Spleen (tissue), 11 donors: Measurements from ENCODE around the gene PBOV1. TPM values are rescaled to one million over a fixed set of nuclear protein-coding genes. Genes with fewer than 3 reads are reported as not detected.

Experiments used
- DNase-seq: peaks from one replicate; pipeline ENCODE4 v3.0.0-alpha.2; 2020
- H3K27ac ChIP-seq, 8 donors: fragments of 200-600 bp; sonication (generic) in 7 of 8; 1 replicate in 4 of 8; 2 replicates in 4 of 8; pipeline versions ENCODE4 v1.5.0 to v1.8.0; 2016 to 2021; ENCODE audit warnings: inconsistent platforms in 4 of 8, mild to moderate bottlenecking in 4 of 8, moderate library complexity in 1 of 8
- H3K27me3 ChIP-seq, 7 donors: fragments of 200-600 bp; sonication (generic) in 6 of 7; replicated peaks in 1 of 7; 1 replicate in 4 of 7; 2 replicates in 3 of 7; pipeline versions ENCODE4 v1.5.0 to v1.8.0; 2016 to 2021; ENCODE audit warnings: inconsistent platforms in 3 of 7, mild to moderate bottlenecking in 1 of 7
- H3K36me3 ChIP-seq, 6 donors: fragments of 200-600 bp; sonication (generic) in 5 of 6; 1 replicate in 4 of 6; 2 replicates in 2 of 6; pipeline versions ENCODE4 v1.5.0 to v1.8.0; 2016 to 2021; ENCODE audit warnings: inconsistent platforms in 2 of 6
- H3K4me1 ChIP-seq, 6 donors: fragments of 200-600 bp; sonication (generic) in 5 of 6; 1 replicate in 3 of 6; 2 replicates in 3 of 6; pipeline versions ENCODE4 v1.5.0 to v1.8.0; 2016 to 2021; ENCODE audit warnings: inconsistent platforms in 3 of 6
- H3K4me3 ChIP-seq, 8 donors: fragments of 200-600 bp; sonication (generic) in 7 of 8; 1 replicate in 4 of 8; 2 replicates in 4 of 8; pipeline versions ENCODE4 v1.5.0 to v1.8.0; 2016 to 2021; ENCODE audit warnings: inconsistent platforms in 4 of 8, mild to moderate bottlenecking in 4 of 8, moderate library complexity in 2 of 8
- H3K9me3 ChIP-seq, 8 donors: fragments of 200-600 bp; sonication (generic) in 7 of 8; 1 replicate in 4 of 8; 2 replicates in 4 of 8; pipeline versions ENCODE4 v1.5.0 to v1.8.0; 2016 to 2021; ENCODE audit warnings: inconsistent platforms in 4 of 8
- CTCF ChIP-seq, 11 experiments: fragments of 200-600 bp in 7 of 11; fragments of 450-650 bp in 4 of 11; sonication (generic) in 4 of 11; IDR thresholded peaks in 8 of 11; conservative IDR thresholded peaks in 3 of 11; 1 replicate in 7 of 11; 2 replicates in 4 of 11; pipeline versions ENCODE4 v1.4.0 to v1.8.0; 2016 to 2021; ENCODE audit warnings: antibody characterized with exemption in 11 of 11, inconsistent platforms in 4 of 11, mild to moderate bottlenecking in 1 of 11
- POLR2A ChIP-seq, 3 donors: fragments of 450-650 bp; IDR thresholded peaks; one replicate each; pipeline ENCODE4 v1.5.1; 2017; ENCODE audit warnings: antibody characterized with exemption in 3 of 3, mild to moderate bottlenecking in 1 of 3
- POLR2AphosphoS5 ChIP-seq, 3 donors: sonication (generic); formaldehyde crosslinking; IDR thresholded peaks; one replicate each; pipeline ENCODE4 v1.5.1; 2017; ENCODE audit warnings: antibody characterized with exemption in 3 of 3
- WGBS, 5 donors: extraction: QIAGEN DNeasy Blood & Tissue Kit in 3 of 5; methylation state at CpG; one replicate each; pipeline versions ENCODE4 v1.1.5 to v1.1.7; 2013 to 2018; 5-methylcytosine and 5-hydroxymethylcytosine counted together
- intact Hi-C: fragments of 100-400 bp; cut with DNase I; formaldehyde crosslinking; loops from one replicate; pipeline ENCODE4 v1.15.0; 2023; ENCODE audit warnings: low total_unique reads
- polyA plus RNA-seq, 3 donors: library from polyadenylated mRNA; stranded (reverse); fragments of 200-250 nt; gene quantifications; one replicate each; pipeline ENCODE4 v1.2.1, GENCODE V29; 2013
- total RNA-seq, 7 donors: library from RNA; depleted of rRNA in 3 of 7; stranded (reverse); fragments of >200 nt in 3 of 7; fragmentation: NEBNext Ultra II Directional in 4 of 7; extraction: Animal tissue kit (Norgen Biotek cat#: 25700) in 4 of 7; gene quantifications; one replicate each; pipeline versions ENCODE4 v1.1.0 to v1.2.1, GENCODE V29; 2016 to 2021
- donor health status: healthy with polysubstance abuse.
- donor health status: DM: no; HTN: no; CAD: no; lungs with moderate emphysema.
- donor health status: DM: no; HTN: no; CAD: no.
- donor health status: Bipolar disorder and iron deficiency.
- donor health status: healthy.
- donor health status: DM: no; HTN: no; CAD: no.
- donor health status: DM: yes; HTN: yes; CAD: no.

Gene PBOV1
- total and polyA plus RNA-seq, 10 donors = not detected

- TF ChIP-seq POLR2AphosphoS5 (IDR thresholded peaks at IDR 0.05) = no peak
- TF ChIP-seq CTCF (IDR thresholded peaks at IDR 0.05 in 8 of 11, conservative IDR thresholded peaks at IDR 0.05 in 3 of 11) = no peak
- Histone ChIP-seq H3K27me3 (peaks cover 0 to under 1% (median 0%) of the 10 kb centered on the region in 7 donors), H3K4me1 (no peaks in the 10 kb centered on the region), H3K9me3 (no peaks in the 10 kb centered on the region), H3K36me3 (no peaks in the 10 kb centered on the region), H3K27ac (no peak overlapping the region), H3K4me3 (no peak overlapping the region)
- no peak for DNase-seq
- intact Hi-C loops = no loop called here
- WGBS, 5 donors = 81 to 85% (median 82%) methylated on average over 7 of the region's 7 CpGs
Observed at GRCh38 chr6:138248011-138248410, 29.7 kb upstream of the PBOV1 start.

- 84 to 92% (median 85%) methylated on average over 3 of the region's 3 CpGs for WGBS, 5 donors
- TF ChIP-seq CTCF (IDR thresholded peaks at IDR 0.05 in 8 of 11, conservative IDR thresholded peaks at IDR 0.05 in 3 of 11) = no peak
- Histone ChIP-seq H3K27ac (no peak overlapping the region), H3K36me3 (no peaks in the 10 kb centered on the region), H3K4me3 (no peak overlapping the region), H3K27me3 (peaks cover 0 to 6% (median 0%) of the 10 kb centered on the region in 7 donors), H3K4me1 (no peaks in the 10 kb centered on the region), H3K9me3 (no peaks in the 10 kb centered on the region)
- intact Hi-C loops = no loop called here
- no peak for DNase-seq
Observed at GRCh38 chr6:138246650-138247440, 28.6 kb upstream of the PBOV1 start.

GRCh38 chr6:138245751-138246150, 27.5 kb upstream of the PBOV1 start:
- peaks cover 0 to 10% (median 0%) of the 10 kb centered on the region in 7 donors for H3K27me3 ChIP-seq
- no peak overlapping the region for H3K27ac ChIP-seq
- H3K4me1 ChIP-seq = no peaks in the 10 kb centered on the region
- H3K36me3 ChIP-seq = no peaks in the 10 kb centered on the region
- DNase-seq = no peak
- H3K4me3 ChIP-seq = no peak overlapping the region
- WGBS, 5 donors = 82 to 96% (median 88%) methylated on average over 3 of the region's 3 CpGs
- no peaks in the 10 kb centered on the region for H3K9me3 ChIP-seq
- intact Hi-C loops = no loop called here
- no peak for TF ChIP-seq POLR2A (IDR thresholded peaks at IDR 0.05)
- no peak for TF ChIP-seq POLR2AphosphoS5 (IDR thresholded peaks at IDR 0.05)
- no peak for TF ChIP-seq CTCF (IDR thresholded peaks at IDR 0.05 in 8 of 11, conservative IDR thresholded peaks at IDR 0.05 in 3 of 11)

GRCh38 chr6:138242987-138243592, 24.8 kb upstream of the PBOV1 start:
- Histone ChIP-seq H3K27ac (no peak overlapping the region), H3K9me3 (no peaks in the 10 kb centered on the region), H3K27me3 (peaks cover 0 to 14% (median 0%) of the 10 kb centered on the region in 7 donors), H3K36me3 (no peaks in the 10 kb centered on the region), H3K4me3 (no peak overlapping the region), H3K4me1 (no peaks in the 10 kb centered on the region)
- intact Hi-C loops = no loop called here
- DNase-seq = no peak
- TF ChIP-seq POLR2AphosphoS5 (IDR thresholded peaks at IDR 0.05) = no peak
- TF ChIP-seq CTCF (IDR thresholded peaks at IDR 0.05 in 8 of 11, conservative IDR thresholded peaks at IDR 0.05 in 3 of 11) = no peak
- no peak for TF ChIP-seq POLR2A (IDR thresholded peaks at IDR 0.05)
- WGBS, 5 donors = 83 to 95% (median 90%) methylated on average over 4 of the region's 4 CpGs
